Measurements from ENCODE around the gene LEPROT. TPM values are rescaled to one million over a fixed set of nuclear protein-coding genes. Genes with fewer than 3 reads are reported as not detected.

The LEPROT gene
- total RNA-seq, 6 experiments from 2014 or later = 100 to 124 (median 108) TPM

DNA sequence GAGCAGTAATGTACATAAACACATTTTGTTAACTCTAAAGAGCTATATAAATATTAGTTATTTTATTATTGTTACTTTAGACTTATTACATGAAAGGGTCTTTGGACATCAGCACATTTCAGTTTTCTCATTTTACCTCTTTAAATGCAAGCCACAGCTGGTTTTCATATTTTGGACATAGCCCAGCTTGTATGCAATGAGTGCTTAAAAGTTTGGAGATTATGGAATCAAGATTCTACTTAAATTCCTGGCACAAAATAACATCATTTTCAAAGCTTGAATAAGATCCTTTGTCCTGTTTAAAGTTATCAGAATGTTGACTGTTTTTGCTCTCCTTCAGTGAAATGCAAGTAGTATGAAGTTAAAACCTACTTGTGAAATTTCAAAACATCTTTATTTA lies 15.5 kb upstream of the LEPROT start:
- peaks cover 20% of the 10 kb centered on the region for H3K36me3 Mint-ChIP-seq (ENCODE audit: low read depth)
- TF ChIP-seq, protein P1, sequence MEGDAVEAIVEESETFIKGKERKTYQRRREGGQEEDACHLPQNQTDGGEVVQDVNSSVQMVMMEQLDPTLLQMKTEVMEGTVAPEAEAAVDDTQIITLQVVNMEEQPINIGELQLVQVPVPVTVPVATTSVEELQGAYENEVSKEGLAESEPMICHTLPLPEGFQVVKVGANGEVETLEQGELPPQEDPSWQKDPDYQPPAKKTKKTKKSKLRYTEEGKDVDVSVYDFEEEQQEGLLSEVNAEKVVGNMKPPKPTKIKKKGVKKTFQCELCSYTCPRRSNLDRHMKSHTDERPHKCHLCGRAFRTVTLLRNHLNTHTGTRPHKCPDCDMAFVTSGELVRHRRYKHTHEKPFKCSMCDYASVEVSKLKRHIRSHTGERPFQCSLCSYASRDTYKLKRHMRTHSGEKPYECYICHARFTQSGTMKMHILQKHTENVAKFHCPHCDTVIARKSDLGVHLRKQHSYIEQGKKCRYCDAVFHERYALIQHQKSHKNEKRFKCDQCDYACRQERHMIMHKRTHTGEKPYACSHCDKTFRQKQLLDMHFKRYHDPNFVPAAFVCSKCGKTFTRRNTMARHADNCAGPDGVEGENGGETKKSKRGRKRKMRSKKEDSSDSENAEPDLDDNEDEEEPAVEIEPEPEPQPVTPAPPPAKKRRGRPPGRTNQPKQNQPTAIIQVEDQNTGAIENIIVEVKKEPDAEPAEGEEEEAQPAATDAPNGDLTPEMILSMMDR (IDR thresholded peaks at IDR 0.05) = no peak
- peaks cover 4% of the 10 kb centered on the region; the same call in 1 of the 2 replicates for H3K27me3 Mint-ChIP-seq (ENCODE audit: insufficient read depth)
- no peak overlapping the region for H3K27ac Mint-ChIP-seq
- H3K4me1 Mint-ChIP-seq (ENCODE audit: low read depth) = peaks cover 14% of the 10 kb centered on the region
- H3K4me3 Mint-ChIP-seq = no peak overlapping the region
- no peaks in the 10 kb centered on the region for H3K9me3 Mint-ChIP-seq
- DNase-seq = no peak

- H3K4me3 Mint-ChIP-seq = no peak overlapping the region
- H3K9me3 Mint-ChIP-seq = no peaks in the 10 kb centered on the region
- DNase-seq = no peak
- TF ChIP-seq, protein P1 (IDR thresholded peaks at IDR 0.05) = no peak
- no peak overlapping the region for H3K27ac Mint-ChIP-seq
- peaks cover 3% of the 10 kb centered on the region; the same call in 1 of the 2 replicates for H3K27me3 Mint-ChIP-seq (ENCODE audit: insufficient read depth)
- H3K36me3 Mint-ChIP-seq (ENCODE audit: low read depth) = peaks cover 37% of the 10 kb centered on the region
- peaks cover 40% of the 10 kb centered on the region for H3K4me1 Mint-ChIP-seq (ENCODE audit: low read depth)
Measured at GRCh38 chr1:65407877-65408276, 12.6 kb upstream of the LEPROT start.

DNA sequence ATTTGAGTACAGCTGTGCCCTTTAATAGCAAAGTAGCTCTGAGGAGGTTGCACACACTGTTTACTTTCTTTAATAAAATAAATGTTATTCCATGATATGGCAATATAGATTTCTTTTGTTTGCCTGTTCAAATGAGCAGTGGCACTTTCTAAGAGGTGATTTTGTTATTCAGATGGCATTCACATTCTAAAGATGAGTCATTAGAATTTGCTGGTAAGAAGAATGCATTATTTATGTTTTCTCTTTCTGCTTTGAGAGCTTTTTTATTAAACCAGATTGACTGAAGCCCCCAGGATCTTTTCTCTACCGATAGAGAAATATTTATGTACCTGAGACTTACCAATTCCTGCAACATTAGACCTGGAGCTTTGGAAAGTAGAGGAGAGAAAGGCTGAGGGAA lies 11.2 kb upstream of the LEPROT start:
- DNase-seq = no peak
- H3K9me3 Mint-ChIP-seq = no peaks in the 10 kb centered on the region
- peaks cover 37% of the 10 kb centered on the region for H3K36me3 Mint-ChIP-seq (ENCODE audit: low read depth)
- TF ChIP-seq, protein P1 (IDR thresholded peaks at IDR 0.05) = no peak
- H3K4me1 Mint-ChIP-seq (ENCODE audit: low read depth) = peaks cover 54% of the 10 kb centered on the region
- peaks cover 3% of the 10 kb centered on the region; the same call in 1 of the 2 replicates for H3K27me3 Mint-ChIP-seq (ENCODE audit: insufficient read depth)
- H3K27ac Mint-ChIP-seq = no peak overlapping the region; the same call in 1 of the 2 replicates
- H3K4me3 Mint-ChIP-seq = no peak overlapping the region

- DNase-seq = no peak
- Mint-ChIP-seq H3K36me3 (ENCODE audit: low read depth) (peaks cover 37% of the 10 kb centered on the region), H3K27me3 (ENCODE audit: insufficient read depth) (peaks cover 3% of the 10 kb centered on the region; the same call in 1 of the 2 replicates), H3K4me1 (ENCODE audit: low read depth) (peaks cover 56% of the 10 kb centered on the region), H3K4me3 (no peak overlapping the region), H3K27ac (no peak overlapping the region), H3K9me3 (no peaks in the 10 kb centered on the region)
- TF ChIP-seq, protein P1 (IDR thresholded peaks at IDR 0.05) = no peak
Measured at GRCh38 chr1:65409816-65410326, 10.6 kb upstream of the LEPROT start.

DNA sequence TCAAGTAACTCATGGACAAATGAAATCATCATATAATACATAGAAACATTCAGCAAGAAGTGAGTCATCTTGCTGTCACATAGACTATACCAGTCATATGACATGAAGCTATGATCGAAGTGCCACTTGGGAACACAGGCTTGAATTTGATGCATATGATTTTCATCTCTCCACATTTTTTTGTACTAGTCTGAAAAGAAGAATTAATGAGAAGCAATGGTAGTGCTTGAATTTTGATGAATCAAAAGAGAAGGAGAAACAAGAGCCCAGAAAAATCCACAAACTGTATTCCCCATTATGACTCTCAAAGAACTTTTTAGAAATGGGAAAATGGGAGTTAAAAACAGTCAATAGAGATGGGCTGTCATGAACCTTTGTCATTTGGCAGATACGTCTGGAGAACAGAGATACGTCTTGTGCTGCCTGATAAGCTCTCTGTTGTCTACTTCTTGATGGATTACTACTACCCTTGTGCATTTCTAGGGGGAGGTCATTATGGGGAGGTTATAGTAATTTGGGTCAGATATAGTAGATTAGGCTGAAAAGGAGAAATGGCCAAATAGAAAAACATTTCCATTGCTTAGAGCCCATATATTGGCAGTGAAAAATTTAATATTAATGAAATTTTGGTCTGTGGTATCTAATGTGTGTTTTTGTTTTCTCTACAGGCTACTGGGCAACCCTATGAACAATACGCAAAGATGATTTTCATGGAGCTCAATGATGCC lies 8.0 kb upstream of the LEPROT start:
- Mint-ChIP-seq H3K4me1 (ENCODE audit: low read depth) (peaks cover 59% of the 10 kb centered on the region), H3K36me3 (ENCODE audit: low read depth) (peaks cover 29% of the 10 kb centered on the region), H3K4me3 (peak overlapping the region; percentile 46), H3K9me3 (no peaks in the 10 kb centered on the region), H3K27ac (peak overlapping the region; percentile 83), H3K27me3 (ENCODE audit: insufficient read depth) (peaks cover 3% of the 10 kb centered on the region; the same call in 1 of the 2 replicates)
- TF ChIP-seq, protein P1 (IDR thresholded peaks at IDR 0.05) = no peak
- no peak for DNase-seq

All from HFFc6 (cell line).